T-helper 2 cell treated with Interferon-gamma antibody and Interleukin-4, amounts not matched to agents 100 ng/mL and 5 ng/mL, for 36 hours (primary cell): ENCODE data around the gene ADTRP. TPM values are rescaled to one million over a fixed set of nuclear protein-coding genes. Genes with fewer than 3 reads are reported as not detected.
"Not testable (repeated sequence)": the region's sequence is repeated elsewhere in the genome, so short reads cannot be mapped to it uniquely, and the experiment has no call there.

ENCODE experiments used
- intact Hi-C: fragments of 100-400 bp; cut with micrococcal nuclease; formaldehyde crosslinking; loops from one replicate; pipeline ENCODE4 v1.15.1; 2023
- total RNA-seq: library from RNA; stranded (reverse); gene quantifications from 2 replicates; pipeline ENCODE4 v1.2.3, GENCODE V29; 2022

ADTRP gene
- total RNA-seq, 1 donor from 2014 or later, result 0.39 TPM

GRCh38 chr6:11804135-11804534, 25.5 kb upstream of the ADTRP start:
- intact Hi-C loops, result no loop called here

- intact Hi-C loops, result no loop called here
Measured at GRCh38 chr6:11803591-11803971, 25.0 kb upstream of the ADTRP start.

- intact Hi-C loops, result no loop called here
Measured at GRCh38 chr6:11802886-11803590, 24.4 kb upstream of the ADTRP start.

- intact Hi-C loops, result not testable (repeated sequence)
Measured at GRCh38 chr6:11800531-11800930, 21.9 kb upstream of the ADTRP start.

- intact Hi-C loops, result no loop called here
Measured at GRCh38 chr6:11798538-11798937, 19.9 kb upstream of the ADTRP start.

- intact Hi-C loops, result no loop called here
Measured at GRCh38 chr6:11798096-11798495, 19.5 kb upstream of the ADTRP start.

GRCh38 chr6:11796829-11797228, 18.2 kb upstream of the ADTRP start:
- intact Hi-C loops, result no loop called here

GRCh38 chr6:11795403-11795802, 16.8 kb upstream of the ADTRP start:
- intact Hi-C loops, result no loop called here

- intact Hi-C loops, result no loop called here
Measured at GRCh38 chr6:11793277-11793676, 14.7 kb upstream of the ADTRP start.

- intact Hi-C loops, result no loop called here
Measured at GRCh38 chr6:11791354-11792107, 12.9 kb upstream of the ADTRP start.

GRCh38 chr6:11789744-11790143, 11.1 kb upstream of the ADTRP start:
- intact Hi-C loops, result no loop called here

GRCh38 chr6:11788043-11788442, 9.4 kb upstream of the ADTRP start:
- intact Hi-C loops, result no loop called here

GRCh38 chr6:11785774-11786579, 7.4 kb upstream of the ADTRP start:
- intact Hi-C loops, result no loop called here

- intact Hi-C loops, result no loop called here
Measured at GRCh38 chr6:11785415-11785773, 6.8 kb upstream of the ADTRP start.

GRCh38 chr6:11784341-11784740, 5.7 kb upstream of the ADTRP start:
- intact Hi-C loops, result no loop called here

GRCh38 chr6:11783524-11784064, 5.0 kb upstream of the ADTRP start:
- intact Hi-C loops, result no loop called here

- intact Hi-C loops, result no loop called here
Measured at GRCh38 chr6:11782524-11782923, 3.9 kb upstream of the ADTRP start.

GRCh38 chr6:11780097-11780428, 1.5 kb upstream of the ADTRP start:
- intact Hi-C loops, result no loop called here

- intact Hi-C loops, result no loop called here
Measured at GRCh38 chr6:11779329-11780096, 910 bp upstream of the ADTRP start.

GRCh38 chr6:11778036-11778435, 567 bp downstream of the ADTRP start:
- intact Hi-C loops, result no loop called here

- intact Hi-C loops, result no loop called here
Measured at GRCh38 chr6:11775791-11776409, 2.7 kb downstream of the ADTRP start.
